CD4-positive, alpha-beta T cell treated with Interleukin-4 for 1 hour (primary cell): ENCODE results near the gene P4HB.
"Not testable (repeated sequence)": the region's sequence is repeated elsewhere in the genome, so short reads cannot be mapped to it uniquely, and the experiment has no call there.

Experiments
- DNase-seq, 2 donors: peaks; one replicate each; pipeline ENCODE4 v3.0.0-alpha.2; 2020 to 2022

Gene P4HB

GRCh38 chr17:81844887-81845286 lies 15.4 kb downstream of the P4HB start:
- DNase-seq, result no peak

- no peak for DNase-seq
Observed at GRCh38 chr17:81844327-81844851, 15.9 kb downstream of the P4HB start.

GRCh38 chr17:81843713-81844326 lies 16.5 kb downstream of the P4HB start:
- DNase-seq, result no peak

GRCh38 chr17:81842725-81843504 lies 17.4 kb downstream of the P4HB start:
- no peak for DNase-seq

- DNase-seq, result no peak
Observed at GRCh38 chr17:81842378-81842724, 18.0 kb downstream of the P4HB start.

GRCh38 chr17:81841866-81842265 lies 18.5 kb downstream of the P4HB start:
- DNase-seq, result no peak

GRCh38 chr17:81840826-81841778 lies 19.2 kb downstream of the P4HB start:
- no peak for DNase-seq

GRCh38 chr17:81840059-81840458 lies 20.3 kb downstream of the P4HB start:
- DNase-seq, result not testable (repeated sequence)

- DNase-seq, result no peak
Observed at GRCh38 chr17:81839301-81839700, 21.0 kb downstream of the P4HB start.

GRCh38 chr17:81838753-81839255 lies 21.5 kb downstream of the P4HB start:
- DNase-seq, result no peak

GRCh38 chr17:81837641-81838040 lies 22.7 kb downstream of the P4HB start:
- DNase-seq, result peak in 1 of 2 donors; percentile 44

GRCh38 chr17:81834831-81835267 lies 25.5 kb downstream of the P4HB start, which contains the start of gene PPP1R27:
Gene PPP1R27 (minus strand): TSS chr17:81835050. CDS start chr17:81834953, 97 bp downstream.
- DNase-seq, result no peak

- no peak for DNase-seq
Observed at GRCh38 chr17:81833921-81834830, 26.2 kb downstream of the P4HB start.

GRCh38 chr17:81833160-81833920 lies 27.0 kb downstream of the P4HB start, which contains the start of gene MCRIP1:
Gene MCRIP1 (minus strand): TSS chr17:81833291. CDS start chr17:81824506, 8,785 bp downstream.
- peak; percentile 93 for DNase-seq

- no peak for DNase-seq
Observed at GRCh38 chr17:81832608-81833159, 27.7 kb downstream of the P4HB start.

GRCh38 chr17:81831957-81832607 lies 28.3 kb downstream of the P4HB start:
- DNase-seq, result peak; percentile 44 to 45

GRCh38 chr17:81831563-81831956 lies 28.8 kb downstream of the P4HB start:
- DNase-seq, result no peak

GRCh38 chr17:81829858-81830257 lies 30.5 kb downstream of the P4HB start:
- no peak for DNase-seq

- no peak for DNase-seq
Observed at GRCh38 chr17:81828656-81829055, 31.7 kb downstream of the P4HB start.
